NCI-H187 treated with DMSO at 0.1 percent for 48 hours (cell line): ENCODE data around the gene GNA14.
"Not testable (repeated sequence)": the region's sequence is repeated elsewhere in the genome, so short reads cannot be mapped to it uniquely, and the experiment has no call there.

ENCODE experiments used
- DNase-seq: peaks from one replicate; lab custom pipeline; 2025; lab: John Stamatoyannopoulos, UW

Gene GNA14

DNA sequence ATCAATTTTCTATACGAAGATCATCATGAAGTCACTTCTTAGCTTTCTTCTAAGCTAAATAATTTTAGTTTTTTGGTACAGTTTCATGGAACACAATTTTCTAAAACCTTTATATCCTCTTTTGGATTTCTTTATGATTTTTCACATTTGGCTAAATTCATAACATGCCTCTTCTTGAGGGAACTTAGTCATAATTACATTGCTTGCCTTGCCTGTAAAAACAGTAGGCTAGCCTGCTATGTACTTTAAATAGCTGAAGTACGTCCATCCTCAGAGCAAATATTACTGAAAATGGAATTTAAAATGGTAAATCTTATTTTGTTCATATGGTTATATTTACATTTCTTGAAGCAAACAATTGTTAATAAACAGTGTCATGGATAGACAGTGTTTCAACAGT, 245.8 kb downstream of the GNA14 start:
- DNase-seq, result no peak

GRCh38 chr9:77399964-77400363, 248.2 kb downstream of the GNA14 start:
- DNase-seq, result no peak

DNA sequence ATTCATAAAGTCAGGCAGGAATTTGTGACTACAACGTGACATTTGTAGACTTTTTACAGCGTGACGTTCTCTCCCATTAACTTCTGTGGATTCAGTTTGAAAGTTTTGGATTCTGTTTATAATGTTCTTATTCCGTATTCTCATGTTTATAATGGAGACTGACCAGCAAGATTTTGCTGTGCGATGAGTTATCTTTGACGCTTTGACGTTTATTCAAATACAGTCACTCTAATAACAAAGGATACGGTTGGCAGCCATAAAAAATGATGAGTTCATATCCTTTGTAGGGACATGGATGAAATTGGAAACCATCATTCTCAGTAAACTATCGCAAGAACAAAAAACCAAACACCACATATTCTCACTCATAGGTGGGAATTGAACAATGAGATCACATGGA, 249.5 kb downstream of the GNA14 start:
- DNase-seq, result not testable (repeated sequence)

GRCh38 chr9:77392328-77392727, 255.8 kb downstream of the GNA14 start:
- no peak for DNase-seq

- DNase-seq, result no peak
Measured at GRCh38 chr9:77391834-77392233, 256.3 kb downstream of the GNA14 start.

DNA sequence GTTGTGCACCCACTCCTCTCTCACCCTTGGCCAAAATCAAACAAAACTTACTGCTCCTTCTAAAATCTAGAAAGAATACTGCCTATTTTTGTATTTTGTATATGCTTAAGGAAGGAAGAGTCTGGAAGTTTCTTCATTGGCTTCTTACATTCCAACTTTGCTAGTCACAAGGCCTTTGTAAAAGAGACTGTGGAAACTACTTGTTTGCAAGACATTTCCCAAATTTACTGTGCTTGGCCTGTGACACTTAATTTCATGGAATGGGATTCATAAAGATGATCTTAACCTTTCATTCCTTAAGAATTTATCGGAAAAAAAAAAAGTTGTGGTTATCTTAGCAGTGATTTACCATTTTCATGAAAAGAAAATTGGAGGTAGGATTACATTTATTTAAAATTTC, 261.9 kb downstream of the GNA14 start:
- DNase-seq, result no peak

DNA sequence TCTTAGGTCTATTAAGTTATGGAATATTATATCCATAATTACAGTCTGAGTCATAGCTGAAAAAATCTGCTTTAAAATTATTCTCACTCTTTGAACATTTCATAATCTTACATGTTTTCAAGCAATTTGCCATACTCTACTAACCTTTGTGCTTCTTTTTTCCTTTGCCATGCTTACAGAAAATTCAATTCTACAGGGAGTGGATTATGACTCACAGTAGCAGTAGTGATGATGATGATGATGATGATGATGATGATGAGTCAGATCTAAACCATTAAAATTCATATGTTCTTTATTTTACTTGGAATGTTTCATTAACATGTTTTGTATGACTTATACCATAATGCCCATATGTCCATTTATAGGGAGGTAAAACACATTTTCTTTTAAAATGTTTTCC, 263.7 kb downstream of the GNA14 start:
- no peak for DNase-seq

DNA sequence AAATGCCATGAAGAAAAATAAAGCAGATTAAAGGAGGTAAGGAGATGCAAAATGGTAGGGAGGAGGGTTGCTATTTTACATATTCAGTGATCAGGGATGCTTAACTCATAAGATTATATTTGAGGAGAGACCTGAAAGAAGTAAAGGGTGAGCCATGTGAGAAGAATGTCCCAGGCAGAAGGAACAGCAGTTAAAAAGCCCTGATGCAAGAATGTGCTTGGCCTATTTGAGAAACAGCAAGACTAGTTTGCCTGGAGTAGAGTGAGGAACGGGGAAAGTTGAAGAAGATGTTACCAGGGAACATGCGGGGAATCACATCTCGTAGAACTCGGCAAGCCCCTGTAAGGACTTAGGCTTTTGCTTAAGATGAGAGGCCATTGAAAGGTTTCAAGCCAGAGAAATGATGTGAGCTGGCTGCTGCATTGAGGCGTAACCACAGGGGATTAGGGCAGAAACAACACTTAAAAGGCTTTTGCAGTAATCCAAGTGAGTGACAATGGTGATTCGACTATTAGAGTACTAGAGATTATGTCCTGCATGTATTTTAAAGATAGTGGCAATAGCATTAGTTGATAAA, 272.1 kb downstream of the GNA14 start:
- no peak for DNase-seq

GRCh38 chr9:77374266-77374665, 273.9 kb downstream of the GNA14 start:
- no peak for DNase-seq
